Cerebellar nuclear complex (tissue), 1 donor: ENCODE data around the gene ZNF329.
"Not testable (repeated sequence)": the region's sequence is repeated elsewhere in the genome, so short reads cannot be mapped to it uniquely, and the experiment has no call there.

Experiments used
- DNase-seq, 2 experiments: peaks; one replicate each; lab custom pipeline; 2025; lab: John Stamatoyannopoulos, UW

The ZNF329 gene

GRCh38 chr19:58150328-58150921 lies at the start of gene ZNF329:
ZNF329 (minus strand) TSS chr19:58150789; CDS start chr19:58129503, 21,286 bp downstream.
- DNase-seq = peak in 1 of 2 experiments; percentile 16

DNA sequence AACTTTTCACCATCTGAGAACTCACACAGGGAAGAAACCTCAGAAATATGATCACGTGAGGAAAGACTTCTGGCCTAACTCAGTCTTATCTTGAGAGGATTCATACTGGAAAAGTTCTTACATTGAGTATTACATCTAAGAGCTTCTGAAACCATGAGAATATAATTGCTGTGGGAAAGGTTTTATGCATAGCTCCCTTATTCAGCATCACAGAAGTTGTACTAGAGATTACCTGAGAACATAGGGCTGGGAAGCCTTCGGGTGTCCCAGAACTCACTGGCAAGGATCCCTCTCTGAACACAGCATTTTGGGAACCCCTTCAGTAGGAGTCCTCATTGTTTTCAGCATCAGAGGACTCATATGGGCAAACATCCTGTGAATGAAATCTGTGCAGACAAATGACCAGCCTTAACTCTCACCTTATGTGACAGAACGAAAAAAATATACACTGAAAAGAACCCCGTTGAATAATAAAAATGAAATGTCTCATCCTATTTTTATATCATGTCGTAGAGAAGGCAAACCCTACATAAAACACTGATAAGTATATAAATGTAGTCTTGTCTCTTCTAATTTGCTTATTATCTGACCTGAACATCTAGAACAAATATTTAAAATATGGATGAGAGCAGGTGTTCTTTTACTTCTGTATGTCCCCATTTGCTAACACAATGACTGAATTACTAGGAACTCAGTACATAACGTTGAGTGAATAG lies 46.5 kb upstream of the ZNF329 start:
- DNase-seq = no peak

- no peak for DNase-seq
Measured at GRCh38 chr19:58183817-58184215, 33.2 kb upstream of the ZNF329 start.

DNA sequence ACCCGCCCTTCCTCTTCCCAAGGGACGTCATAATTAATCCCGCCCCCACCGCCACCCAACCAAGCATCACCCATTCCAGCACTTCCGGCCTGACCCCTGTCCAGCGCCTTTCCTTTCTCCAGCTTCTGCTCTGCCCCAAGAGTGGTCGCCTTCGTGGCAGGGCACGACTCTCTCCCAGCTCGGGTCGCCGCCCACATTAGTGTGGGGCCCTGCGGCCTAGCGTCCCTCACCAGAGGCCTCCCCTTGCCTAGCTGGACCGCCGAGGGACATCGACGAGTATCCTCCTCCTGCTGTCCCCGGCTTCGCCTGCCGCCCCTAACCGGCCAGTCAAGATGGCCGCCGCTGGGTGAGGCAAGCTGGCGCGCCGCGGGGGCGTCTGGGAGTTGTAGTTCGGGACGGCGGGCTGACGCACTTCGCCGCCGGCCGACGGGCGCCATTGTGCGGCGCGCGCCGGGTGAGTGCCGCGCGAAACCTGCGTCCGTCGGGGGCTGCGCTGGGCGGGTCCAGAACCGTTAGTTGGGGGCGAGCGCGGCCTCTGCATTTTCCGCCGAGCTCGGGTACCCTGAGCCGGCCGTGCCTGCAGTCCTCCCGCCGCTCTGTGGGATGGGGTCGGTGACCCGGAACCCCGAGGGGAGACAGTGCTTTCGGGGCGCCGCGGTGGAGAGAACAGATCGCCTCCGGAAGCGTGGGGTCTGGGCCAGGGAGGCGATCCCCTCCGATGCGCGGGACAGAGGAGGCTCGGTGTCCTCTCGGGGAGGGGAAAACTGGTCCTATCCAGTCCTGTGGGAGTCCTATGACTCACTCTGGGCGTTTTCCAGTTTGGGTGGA lies 32.6 kb upstream of the ZNF329 start, which contains the start of gene ZNF274:
ZNF274 (plus strand) TSS at position 73 of the 828 bp plus-strand sequence. CDS start 905 bp downstream, outside the sequence.
- peak; percentile 72 to 82 for DNase-seq

GRCh38 chr19:58182577-58182988 lies 32.0 kb upstream of the ZNF329 start:
- peak in 1 of 2 experiments; percentile 88 for DNase-seq

DNA sequence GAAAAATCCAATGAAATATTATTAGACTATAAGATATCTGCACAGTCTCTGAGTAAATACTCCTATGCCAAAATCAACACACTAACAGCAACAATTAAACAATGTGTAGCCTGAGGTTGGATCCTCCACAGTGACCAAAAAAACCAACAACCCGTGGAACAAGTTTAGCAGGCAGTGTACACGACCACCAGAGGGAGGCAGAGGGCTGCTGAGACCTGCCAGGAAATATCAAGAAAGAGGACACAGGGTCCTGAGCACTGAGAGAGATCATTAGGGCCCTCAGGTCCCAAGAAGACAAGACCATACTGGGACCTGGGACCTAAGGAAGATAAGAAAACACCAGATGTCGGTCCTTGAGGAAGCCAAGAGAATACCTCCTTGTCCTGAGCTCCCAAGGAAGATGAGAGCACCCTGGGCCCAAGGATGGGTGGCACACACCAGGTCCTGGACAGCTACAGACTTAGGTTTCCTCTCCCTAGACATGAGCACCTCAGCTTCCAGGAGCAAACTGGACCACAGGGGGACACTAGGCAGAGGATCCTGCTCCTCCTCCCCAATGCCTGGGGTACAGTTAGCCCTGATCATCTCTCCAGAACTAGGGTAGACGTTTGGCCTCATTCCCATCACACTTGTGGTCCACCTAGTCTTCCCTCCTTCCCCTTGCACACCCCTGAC lies 31.4 kb upstream of the ZNF329 start:
- no peak for DNase-seq

DNA sequence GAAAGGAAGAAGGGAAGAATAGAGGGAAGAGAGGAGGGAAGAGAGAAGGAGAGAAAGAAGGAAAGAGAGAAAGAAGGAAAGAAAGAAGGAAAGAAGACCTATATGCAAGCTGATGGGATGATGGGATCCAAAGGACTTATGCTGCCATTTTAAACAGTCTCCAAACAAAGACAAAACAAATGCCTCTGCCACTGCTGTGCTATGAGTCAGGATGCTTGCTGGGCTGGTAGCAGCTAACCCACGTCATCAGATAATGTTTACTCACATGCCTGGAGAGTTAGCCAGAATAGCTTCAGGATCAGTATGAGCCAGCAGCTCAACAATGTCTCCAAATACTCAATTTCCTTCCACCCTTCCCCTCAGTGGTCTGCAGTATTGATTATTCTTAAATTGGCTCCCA lies 20.3 kb upstream of the ZNF329 start:
- no peak for DNase-seq

GRCh38 chr19:58166708-58167280 lies 16.2 kb upstream of the ZNF329 start:
- DNase-seq = no peak

DNA sequence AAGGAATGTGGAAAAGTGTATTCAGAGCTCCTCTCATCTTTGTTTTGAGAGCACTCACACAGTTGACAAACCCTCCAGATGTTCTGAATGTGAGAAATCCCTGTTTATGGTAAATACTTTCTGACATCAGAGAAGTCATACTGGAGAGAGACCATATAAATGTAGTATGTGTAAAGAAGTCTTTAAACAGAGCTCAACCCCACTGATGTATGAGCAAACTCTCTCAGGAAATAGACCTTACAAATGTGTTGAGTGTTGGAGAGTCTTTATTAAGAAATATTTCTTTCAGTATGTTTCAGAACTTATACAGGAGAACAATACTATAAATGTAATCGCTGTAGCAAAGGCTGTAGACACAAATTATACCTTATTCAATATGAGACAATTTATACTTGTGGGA lies 15.7 kb upstream of the ZNF329 start:
- DNase-seq = no peak

DNA sequence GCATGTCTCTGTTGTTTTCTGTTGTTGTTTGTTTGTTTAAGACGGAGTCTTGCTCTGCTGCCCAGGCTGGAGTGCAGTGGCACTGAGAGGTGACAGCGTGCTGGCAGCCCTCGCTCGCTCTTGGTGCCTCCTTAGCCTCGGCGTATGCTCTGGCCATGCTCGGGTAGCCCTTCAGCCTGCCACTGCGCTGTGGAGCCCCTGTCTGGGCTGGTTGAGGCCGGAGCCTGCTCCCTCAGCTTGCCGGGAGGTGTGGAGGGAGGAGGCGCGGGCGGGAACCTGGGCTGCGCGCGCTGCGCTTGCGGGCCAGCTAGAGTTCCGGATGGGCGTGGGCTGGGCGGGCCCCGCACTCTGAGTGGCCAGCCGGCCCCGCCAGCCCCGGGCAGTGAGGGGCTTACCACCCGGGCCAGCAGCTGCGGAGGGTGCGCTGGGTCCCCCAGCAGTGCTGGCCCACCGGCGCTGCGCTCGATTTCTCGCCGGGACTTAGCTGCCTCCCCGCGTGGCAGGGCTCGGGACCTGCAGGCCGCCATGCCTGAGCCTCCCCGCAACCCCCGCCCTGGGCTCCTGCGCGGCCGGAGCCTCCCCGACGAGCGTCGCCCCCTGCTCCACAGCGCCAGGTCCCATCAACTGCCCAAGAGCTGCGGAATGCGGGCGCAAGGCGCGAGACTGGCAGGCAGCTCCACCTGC lies 6.6 kb upstream of the ZNF329 start:
- no peak for DNase-seq

- DNase-seq = peak in 1 of 2 experiments; percentile 81
Measured at GRCh38 chr19:58154679-58155648, 4.4 kb upstream of the ZNF329 start.

DNA sequence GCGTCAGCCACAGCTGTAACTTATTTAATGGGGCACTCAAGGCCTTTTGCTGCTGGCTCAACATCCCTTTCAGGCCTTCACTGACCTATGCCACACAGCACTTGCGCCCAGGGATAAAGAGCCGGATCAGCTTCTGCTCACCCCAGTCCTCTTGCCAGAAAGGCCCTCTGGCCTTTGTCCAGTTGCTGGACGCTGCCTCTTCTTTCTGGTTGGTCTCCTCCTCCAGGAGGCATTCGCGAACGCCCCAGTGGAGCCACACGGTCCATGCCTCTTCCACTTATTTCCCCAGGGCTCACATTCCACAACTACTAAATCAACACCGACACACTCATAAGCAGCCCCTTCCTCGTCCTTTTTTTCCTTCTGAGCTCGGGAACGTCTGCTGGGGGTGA lies 3.7 kb upstream of the ZNF329 start:
- DNase-seq = no peak

- DNase-seq = no peak
Measured at GRCh38 chr19:58153386-58153785, 2.8 kb upstream of the ZNF329 start.

DNA sequence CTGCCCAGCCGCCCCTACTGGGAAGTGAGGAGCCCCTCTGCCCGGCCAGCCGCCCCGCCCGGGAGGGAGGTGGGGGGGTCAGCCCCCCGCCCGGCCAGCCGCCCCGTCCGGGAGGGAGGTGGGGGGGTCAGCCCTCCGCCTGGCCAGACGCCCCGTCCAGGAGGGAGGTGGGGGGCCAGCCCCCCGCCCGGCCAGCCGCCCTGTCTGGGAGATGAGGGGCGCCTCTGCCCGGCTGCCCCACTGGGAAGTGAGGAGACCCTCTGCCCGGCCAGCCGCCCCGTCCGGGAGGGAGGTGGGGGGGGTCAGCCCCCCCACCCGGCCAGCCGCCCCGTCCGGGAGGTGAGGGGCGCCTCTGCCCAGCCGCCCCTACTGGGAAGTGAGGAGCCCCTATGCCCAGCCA lies 3.1 kb downstream of the ZNF329 start:
- DNase-seq = not testable (repeated sequence)

- no peak for DNase-seq
Measured at GRCh38 chr19:58145849-58146248, 4.7 kb downstream of the ZNF329 start.

GRCh38 chr19:58134244-58134643 lies 16.3 kb downstream of the ZNF329 start:
- DNase-seq = no peak

DNA sequence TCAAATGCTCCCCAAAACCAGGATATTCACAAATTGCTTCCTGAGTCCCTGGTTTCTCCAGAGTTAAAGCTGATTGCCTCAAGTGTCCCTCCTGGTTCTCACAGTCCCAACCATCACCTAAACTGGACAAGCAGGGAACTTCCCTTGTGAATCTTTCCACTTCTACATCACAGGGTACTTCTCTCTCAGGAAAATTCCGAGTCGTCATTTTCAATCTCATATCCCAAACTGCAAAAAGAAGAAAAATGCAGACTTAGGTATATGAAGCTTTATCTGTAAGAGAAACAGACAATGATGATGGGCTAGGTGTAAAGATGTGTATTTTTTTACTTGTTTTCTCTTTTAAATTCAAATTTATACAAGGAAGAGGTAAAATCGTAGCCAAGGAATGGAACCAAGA lies 21.3 kb downstream of the ZNF329 start:
- DNase-seq = no peak

DNA sequence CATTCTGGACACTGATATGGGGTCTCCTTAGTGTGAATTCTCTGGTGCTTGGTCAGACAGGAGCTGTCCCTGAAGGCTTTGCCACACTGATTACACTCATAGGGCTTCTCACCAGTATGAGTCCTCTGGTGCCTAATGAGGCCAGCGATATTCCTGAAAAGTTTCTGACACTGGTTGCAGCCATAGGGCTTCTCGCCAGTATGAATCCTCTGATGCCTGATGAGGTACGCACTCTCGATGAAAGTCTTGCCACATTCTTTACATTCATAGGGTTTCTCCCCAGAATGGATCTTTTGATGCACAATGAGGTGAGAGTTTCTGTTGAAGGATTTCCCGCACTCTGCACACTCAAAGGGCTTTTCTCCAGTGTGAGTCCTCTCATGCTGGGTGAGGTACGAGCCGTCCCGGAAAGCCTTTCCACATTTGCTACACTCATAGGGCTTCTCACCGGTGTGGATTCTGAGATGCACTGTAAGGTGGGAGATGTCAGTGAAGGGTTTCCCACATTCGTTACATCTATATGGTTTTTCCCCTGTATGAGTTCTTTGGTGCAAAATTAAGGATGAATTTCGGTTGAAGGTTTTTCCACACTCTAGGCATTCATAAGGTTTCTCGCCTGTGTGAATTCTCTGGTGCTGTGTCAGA lies 22.4 kb downstream of the ZNF329 start:
- no peak for DNase-seq

DNA sequence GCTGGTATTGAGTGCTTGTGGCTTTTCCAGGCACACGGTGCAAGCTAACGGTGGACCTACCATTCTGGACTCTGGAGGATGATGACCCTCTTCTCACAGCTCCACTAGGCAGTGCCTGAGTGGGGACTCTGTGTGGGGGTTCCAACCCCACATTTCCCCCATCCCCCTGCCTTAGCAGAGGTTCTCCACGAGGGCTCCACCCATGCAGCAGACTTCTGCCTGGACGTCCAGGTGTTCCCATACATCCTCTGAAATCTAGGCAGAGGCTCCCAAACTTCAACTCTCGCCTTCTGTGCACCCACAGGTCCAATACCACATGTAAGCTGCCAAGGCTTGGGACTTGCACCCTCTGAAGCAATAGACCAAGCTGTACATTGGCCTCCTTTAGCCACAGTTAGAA lies 27.2 kb downstream of the ZNF329 start:
- DNase-seq = no peak
